Activated naive CD4-positive, alpha-beta T cell treated with anti-CD3 and anti-CD28 coated beads, Interleukin-2, amount 50 U/mL, for 16 hours (primary cell): ENCODE data around the gene PKD1L1.
"Not testable (repeated sequence)": the region's sequence is repeated elsewhere in the genome, so short reads cannot be mapped to it uniquely, and the experiment has no call there.

Experiments
- DNase-seq: peaks from one replicate; pipeline ENCODE4 v3.0.0-alpha.2; 2020

Gene PKD1L1

DNA sequence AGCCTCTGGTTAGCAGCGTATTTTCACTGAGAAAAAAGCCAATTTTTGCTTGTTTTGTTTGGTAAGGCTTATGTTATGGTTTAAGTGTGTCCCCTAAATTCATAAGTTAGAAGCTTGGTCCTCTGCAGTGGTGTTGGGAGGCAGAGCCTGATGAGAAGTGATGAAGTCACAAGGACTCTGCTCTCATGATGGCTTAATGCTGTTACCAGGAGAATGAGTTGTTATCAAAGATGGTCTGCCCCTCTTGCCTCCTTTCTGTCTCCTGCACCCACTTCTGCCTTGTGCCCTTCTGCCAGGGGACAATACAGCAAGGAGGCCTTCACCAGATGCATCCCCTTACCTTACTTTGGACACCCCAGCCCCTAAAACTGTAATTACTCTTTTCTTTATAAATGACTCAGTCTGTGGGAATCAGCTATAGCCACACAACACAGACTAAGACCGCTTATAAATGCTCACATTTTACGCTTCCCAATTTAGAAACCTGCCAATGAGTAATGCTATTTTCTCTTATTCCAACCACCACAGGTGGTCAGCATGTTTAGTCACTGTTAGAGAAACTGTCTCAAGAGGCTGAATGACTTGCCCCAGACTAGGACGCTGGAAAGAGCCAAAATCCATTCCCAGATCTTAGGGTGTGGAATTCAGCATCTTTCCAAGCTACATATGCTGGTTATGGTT lies 6.1 kb upstream of the PKD1L1 start:
- no peak for DNase-seq

DNA sequence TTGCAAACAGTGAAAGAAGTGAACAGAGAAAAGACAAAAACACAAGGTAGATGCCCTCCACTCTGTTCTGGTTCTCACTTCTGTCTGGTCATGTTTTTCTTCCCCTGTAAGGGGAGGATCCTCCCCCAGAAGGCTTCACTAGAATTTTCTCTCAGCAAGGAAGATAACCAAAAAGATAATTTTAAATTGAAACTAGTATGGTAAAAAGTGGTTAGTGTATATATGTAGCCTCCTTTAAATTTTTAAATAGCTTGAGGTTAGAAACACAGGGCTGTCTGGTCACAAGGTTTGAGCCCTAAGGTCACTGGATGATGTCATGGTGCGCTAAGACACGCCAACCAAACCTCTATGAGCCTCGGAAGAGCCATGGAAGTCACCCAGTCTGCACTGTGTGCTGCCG lies 5.6 kb upstream of the PKD1L1 start:
- no peak for DNase-seq

DNA sequence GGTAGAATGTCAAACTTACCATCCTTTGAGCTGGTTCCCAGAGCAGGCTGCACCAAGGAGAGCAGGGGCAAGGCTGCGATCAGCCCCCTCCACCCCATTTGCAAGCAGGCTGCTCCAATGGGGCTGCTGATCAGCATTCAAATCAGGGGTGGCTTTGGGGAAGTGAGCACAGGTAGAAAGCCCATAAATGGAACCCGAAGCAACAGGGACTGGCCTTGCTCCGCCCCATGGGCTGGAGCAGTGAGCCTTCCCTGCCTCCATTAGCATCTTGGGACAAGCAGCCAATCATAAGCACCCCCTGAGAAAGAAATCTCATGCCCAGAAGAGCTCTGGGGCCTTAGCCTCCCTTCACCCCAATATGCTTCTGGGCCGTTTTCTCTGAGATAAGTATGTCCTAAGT lies 4.0 kb upstream of the PKD1L1 start:
- no peak for DNase-seq

DNA sequence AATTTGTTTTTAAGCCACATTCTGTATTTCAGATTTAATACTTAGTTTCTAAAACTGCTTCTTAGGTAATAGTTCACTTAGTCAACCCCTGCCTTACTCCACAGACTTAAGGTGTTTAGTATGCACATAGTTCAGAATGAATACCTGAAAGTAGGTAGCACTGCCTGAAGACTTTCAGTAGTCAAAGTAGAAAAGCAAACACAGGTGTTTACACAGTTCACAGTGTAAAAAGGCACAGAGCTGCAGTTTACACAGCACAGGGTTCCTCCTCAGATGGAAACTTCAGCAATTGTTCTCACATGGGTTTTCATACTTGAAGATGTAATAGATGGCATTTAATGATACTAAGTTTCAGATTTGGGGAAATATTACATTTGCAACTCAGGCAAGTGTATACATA lies 3.1 kb upstream of the PKD1L1 start:
- DNase-seq, result no peak

DNA sequence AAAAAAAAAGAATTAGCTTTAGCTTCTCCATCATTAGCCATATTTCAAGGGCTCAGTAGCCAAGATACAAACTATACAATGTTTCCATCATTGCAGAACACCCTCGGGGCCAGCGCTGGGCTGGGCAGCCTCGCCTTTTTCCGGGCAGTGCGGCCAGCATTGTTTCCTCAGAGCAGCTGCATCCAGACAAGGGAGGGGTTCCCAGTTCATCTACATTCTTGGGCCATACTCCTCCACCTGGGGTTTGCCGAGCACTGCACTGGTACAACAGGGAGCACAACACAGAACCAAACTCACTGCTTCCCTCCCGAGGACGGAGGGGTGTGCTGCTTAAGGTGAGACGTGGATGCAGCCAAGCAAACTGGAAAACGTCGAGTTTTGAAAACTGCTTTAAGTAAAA lies 2.4 kb upstream of the PKD1L1 start:
- DNase-seq, result no peak

DNA sequence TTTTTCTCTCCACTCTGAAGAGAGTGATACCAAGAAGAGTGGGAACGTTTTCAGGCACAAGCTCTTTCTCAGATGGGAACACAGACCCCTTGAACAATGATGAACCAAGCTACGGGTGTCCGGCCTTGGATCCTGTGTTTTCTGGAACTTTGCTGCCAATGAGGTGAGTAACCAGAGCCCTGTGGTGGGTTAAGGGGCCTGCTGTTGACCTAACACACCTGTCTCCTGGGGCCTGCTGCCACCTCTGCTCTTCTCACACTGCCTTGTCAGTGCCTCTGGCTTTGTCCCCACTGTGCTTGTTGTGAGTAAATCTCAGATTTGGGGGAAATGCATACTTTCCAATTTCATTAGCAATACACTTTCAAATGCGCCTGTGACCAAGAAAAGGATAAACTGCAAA lies 1.4 kb upstream of the PKD1L1 start:
- DNase-seq, result no peak

DNA sequence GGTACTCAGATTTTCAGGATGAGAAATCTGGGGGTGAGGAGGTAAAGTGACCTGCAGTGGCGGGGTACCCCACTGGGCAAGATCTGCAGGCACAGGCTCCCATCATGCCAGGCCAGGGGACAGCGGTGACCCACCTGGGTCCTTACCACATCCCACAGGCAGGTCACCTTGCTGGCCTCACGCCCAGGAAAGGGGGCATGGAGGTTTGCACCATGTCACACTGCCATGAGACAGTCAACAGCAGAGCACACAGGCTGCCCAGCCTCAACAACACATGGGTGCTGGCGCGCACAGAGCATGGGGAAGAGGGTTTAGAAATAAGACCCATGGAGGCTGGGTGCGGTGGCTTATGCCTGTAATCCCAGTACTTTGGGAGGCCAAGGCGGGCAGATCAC lies 914 bp downstream of the PKD1L1 start:
- no peak for DNase-seq

DNA sequence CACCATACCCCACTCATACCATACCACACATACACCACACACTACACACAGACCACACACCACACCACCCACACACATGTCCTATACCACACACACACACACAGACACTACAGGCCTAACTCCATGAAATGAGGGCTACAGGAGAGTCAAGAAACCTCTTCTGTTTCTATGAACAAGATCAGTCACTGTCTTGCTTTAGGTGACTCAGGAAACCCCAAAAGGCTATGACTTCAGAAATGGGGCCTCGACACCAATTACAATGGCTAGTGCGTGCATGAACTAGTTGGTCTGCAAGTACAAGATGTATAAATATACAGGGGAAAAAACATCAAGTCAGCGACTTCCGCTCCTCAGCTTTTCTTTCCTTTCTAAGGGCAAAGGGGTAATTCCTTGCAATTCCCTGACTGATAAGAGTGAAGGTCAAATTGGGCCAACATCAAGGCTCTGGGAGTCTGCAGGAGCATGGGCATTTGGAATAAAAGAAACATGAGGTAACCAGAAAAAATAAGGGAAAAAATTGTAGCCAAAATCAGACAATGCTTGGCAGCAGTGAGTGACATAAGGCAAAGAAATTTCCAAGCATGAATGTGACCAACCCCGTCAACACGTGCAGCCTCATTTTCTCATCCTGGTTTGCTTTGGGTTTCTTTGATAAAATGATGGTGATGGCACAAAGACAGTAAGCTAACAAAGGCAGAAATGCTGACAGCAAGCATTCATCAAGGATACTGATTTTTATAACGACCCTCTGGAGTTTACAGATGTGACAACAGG lies 1.5 kb downstream of the PKD1L1 start:
- no peak for DNase-seq

DNA sequence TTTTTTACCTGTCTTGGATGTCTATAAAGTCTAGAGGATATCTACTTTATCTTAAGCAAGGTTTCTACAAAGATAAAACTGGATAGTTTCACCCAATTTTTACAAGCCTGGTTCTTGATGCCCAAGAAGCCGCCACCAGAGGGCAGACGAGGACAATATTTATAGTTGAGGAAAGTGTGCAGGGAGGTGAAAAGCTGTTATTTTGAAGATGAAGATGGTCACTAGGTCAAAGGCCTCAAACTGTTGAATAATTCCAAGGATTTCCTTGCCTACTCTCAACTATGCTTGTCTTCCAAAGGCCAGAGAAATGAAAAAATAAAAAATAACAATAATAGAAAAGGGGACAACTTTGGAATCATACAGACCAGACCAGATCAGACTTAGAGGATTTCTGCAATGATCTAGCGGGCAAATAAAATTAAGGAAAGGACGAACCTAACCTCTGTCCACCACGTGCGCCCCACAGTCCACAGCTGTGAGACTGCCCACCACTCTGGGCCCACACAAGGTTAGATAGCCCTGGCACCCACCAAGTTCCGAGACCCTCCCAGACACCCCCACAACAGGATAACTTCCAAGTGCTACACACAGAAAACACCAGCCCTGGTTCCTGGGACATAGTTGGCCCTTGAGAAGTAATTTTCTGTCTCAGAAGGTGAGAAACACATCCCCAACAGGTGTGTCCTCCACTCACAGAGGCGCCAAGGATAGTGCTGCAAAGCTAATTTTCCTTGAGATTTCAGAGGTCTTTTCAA lies 2.8 kb downstream of the PKD1L1 start:
- DNase-seq, result peak; percentile 73

DNA sequence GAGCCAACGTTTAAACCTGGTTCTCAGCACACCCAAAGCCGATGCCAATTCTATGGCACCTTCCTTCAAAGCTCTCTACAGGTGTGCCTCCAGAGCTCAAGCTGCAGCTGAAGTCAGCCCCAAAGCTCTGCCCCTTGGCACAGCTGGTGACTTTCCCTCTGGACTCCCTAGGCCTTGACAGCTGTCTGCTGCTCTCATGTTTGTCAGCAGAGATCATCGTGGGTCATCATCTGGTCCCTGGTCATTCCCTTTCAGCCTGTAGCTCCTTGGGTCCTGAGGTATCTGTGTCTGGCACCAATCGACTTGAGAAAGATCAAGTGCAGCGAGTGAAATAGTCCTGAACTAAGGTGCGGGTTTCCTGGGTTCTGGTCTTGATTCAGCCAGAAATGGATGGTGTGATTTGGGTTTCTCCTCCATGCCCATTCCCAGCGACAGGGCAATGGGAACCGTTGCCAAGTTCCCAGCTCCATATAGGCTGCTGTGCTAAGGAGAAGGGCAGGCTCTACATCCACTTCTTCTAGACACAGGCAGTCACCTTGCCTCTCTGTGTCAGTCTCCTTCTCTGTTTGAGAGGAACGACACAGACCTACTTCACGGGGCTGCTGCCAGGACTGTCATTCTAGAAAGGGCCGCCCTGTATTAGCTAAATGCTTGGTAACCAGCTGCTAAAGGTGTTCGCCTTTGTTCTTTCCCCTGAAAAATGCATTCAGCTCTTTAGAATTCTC lies 3.6 kb downstream of the PKD1L1 start:
- no peak for DNase-seq

DNA sequence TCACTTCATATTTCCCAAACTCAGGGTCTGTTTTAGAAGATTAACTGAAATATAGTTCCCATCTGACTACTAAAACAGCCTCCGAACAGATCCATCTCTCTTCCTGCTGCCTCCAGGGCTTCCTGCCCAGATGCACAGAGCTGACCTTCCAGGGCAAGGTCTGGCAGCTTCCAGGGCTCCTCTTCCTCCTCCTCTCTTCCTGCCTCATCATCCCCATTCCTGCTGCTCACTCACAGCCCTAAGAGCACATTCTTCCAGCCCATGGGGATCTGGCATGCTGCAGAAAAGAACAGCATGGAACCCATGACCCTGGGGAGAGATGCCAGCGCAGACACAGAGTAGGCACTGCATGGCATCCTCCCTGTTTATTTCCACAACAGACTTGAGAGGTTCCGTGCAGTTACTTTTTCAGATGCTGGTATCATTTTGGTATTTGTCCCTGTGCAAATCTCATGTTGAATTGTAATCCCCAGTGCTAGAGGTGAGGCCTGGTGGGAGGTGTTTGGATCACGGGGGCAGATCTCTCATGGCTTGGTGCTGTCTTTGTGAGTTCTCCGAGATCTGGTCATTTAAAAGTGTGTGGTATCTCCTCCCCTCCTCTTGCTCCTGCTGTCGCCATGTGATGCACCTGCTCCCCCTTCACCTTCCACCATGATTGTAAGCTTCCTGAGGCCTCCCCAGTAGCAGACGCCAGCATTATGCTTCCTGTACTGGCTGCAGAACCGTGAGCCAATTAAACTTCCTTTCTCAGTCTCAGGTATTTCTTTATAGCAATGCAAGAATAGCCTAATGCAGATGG lies 4.4 kb downstream of the PKD1L1 start:
- no peak for DNase-seq

DNA sequence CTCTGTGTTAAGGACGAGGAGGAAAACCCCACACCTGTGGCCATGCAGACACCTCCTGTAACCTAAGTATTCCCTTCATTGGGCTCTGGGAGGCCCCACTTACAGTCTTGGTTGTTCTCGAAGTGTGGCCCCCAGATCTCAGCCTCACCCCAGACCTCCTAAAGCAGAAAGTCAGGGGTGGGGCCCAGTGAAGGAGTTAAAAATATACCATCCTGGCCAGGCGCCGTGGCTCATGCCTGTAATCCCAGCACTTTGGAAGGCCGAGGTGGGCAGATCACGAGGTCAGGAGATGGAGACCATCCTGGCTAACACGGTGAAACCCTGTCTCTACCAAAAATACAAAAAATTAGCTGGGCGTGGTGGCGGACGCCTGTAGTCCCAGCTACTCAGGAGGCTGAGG lies 5.6 kb downstream of the PKD1L1 start:
- DNase-seq, result not testable (repeated sequence)

DNA sequence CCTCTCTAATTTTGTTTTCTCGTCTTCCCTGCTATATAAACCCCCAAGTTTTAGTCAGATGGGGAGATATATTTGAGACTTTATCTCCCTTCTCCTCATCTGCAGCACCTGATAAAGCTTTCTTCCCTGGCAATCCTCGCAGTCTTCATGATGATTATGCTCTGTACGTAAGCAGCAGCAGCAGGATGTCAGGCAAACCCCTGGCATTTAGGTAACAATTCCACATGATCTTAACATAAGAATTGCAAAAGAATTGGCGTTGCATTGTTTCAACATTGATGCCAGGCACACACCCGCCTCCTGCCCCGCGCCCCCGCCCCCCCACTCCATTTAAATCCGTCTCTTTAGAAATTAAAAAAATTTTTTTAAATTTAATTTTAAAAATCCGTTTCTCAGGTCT lies 6.1 kb downstream of the PKD1L1 start:
- no peak for DNase-seq

DNA sequence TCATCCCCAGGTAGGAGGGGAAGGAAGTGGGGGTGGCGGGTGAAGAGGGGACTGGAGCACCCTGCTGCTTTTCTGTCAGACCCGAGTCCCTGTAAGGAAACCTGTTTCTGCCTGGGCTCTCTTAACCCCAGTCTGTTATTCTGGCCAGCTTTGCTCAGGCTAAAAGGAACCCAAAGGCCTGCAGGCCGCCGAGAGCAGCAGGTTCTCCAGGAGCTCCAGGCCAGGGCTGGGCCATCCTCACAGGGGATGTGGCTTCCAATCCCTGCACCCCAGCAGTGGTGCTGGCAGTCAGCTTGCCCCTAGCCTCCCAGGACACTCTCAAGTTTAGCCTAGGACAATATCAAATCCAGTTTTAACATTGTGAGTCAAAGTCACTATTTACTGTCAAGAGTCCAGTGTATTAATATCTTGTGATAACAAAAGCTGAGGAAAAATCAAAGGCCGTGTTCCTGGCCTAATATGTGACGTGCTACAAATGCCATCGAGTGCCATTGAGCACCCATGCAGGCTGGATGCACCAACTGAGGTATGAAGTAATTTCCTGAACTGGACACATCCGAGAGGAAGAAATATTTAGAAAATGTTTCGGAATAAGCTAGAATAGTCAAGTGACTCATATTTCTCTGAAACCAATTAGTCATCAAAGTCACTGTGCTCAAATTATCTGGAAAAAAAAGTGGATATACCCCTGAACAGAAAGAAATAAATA lies 7.0 kb downstream of the PKD1L1 start:
- DNase-seq, result no peak

DNA sequence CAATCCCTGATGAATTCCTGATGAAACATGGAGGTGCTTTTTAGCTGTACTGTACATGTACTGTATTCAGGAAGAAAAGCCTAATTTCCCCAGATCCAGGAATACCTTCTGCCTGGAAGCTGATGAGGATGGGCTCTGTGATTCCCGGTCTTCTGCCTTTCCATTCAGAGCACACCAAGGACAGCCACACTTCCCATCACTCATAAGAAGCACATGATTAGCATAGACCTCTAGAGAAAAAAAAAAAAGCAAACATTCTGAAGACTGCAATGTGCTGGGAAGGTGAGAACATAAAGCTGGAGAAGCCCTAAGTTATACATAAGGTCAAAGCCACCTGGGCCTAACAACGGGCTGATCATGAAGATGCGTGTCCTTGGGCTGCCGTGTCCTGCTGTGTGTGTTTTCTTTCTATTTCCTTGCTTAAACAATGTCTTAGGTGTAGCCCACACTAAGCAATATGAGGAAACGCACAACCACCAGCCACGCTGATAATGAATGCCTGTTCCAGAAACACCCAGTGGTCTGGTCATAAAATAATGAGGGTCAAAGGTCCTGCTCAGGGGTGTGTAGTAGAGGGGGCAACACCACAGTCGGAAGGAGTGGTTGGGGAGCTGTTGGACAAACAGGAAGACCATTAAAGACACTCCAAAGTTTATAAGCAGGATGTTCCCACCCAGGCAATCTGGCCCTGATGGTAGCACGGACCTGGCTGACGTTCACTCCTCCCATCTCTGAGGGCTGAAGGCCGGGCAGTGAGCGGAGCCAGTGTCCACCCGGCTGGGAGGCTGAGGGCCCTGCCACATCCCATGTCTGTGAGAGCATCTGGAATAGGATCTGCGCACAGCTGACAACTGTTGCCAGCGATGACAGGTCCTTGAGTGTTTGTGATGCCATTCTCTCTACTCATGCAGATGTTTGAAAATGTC lies 7.9 kb downstream of the PKD1L1 start:
- DNase-seq, result no peak

DNA sequence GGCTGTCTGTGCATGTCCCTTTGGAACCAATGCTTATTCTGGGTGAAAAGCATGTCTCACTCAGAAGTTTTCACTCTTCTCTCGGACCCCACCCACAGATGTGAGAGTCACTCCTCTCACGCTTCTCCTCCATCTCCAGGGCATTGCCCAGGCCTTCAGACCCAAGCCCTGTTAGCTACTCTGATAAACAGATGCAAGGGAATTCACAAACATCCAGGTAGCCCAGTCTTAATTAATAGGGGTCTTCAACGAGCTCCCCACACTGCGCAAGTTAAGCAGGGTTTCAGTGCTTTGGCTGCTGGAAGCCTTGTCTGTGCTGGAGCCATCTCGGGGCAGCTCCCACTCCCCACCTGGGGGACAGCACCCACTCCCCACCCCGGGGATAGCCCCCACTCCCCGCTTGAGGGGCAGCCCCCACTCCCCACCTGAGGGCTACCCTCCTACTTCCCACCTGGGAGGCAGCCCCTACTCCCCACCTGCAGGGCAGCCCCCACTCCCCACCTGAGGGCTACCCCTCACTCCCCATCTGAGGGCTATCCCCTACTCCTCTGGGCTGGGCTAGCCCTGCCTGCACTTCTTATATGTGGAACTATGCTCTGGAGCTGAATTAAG lies 8.7 kb downstream of the PKD1L1 start:
- DNase-seq, result no peak

DNA sequence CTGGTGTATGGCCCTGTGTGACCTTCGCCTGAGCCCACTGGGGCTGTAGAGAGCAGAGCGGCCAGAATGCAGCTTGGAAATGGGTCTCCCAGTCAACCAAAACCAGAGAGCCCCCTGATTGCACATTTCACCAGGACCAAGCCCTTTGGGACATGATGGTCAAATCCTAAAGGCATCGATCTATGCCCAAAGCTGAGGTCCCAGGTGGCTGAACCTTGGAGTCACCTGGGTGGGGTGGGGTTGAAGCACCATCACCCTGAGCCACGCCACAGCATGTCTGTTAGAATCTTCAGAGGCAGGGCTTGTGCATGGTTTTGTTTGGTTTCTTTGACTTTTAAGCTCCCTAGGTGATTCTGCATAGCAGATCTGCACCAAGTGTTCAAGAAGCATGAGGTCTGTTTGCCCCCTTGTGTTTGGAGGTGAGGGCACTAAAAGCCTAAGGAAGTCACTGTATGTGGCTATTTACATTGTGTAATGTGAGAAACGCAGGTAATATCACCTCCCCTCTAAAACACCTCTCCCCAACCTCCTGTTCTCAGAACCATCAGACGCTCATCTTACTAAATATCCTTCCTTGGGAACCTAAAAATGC lies 9.6 kb downstream of the PKD1L1 start:
- no peak for DNase-seq

DNA sequence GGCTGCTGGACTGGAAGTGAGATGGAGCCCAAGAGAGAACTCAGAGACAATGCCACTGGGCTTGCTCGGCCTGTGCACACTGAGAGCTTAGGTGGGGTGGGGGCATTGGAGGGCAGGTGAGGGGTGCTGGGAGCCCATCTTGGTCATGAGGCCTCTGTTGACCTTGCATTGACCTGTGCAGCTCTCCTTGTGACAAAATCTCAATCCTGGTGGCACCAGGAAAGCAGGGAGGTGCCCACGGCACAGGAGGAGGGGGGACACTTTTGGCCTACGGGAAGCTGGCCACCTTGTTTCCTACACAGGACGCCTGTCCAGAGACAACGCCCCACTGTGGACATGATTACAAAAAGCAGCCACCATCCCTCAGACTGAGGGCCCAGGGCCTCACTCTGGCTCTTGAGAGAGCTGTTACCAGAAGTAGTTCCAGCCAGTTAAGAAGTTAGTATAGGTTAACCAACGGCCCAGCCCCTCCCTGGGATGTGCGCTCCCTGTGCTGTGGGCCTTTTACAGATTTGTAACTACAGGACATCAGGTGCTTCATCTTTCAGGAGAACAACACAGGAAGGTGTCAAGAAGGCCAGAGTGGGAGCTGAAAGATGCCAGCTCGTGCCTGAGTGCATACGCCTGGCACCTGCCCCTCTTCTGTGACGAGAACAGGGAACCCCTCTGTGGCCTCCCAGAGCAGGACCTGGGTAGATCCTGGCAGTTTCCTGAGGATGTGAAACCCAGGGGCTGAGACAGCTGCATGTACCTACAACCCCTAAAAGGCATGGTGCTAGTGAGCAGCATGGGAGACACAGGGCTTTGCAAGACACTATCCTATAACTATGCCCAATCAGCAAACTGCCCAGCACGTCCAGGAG lies 10.3 kb downstream of the PKD1L1 start:
- DNase-seq, result no peak
